ENCODE results near the gene MEF2B. TPM values are rescaled to one million over a fixed set of nuclear protein-coding genes. Genes with fewer than 3 reads are reported as not detected.

MEF2B gene
- total RNA-seq, 1 experiment from 2014 or later = not detected

GRCh38 chr19:19095691-19096090 lies 74.4 kb downstream of the MEF2B start:
- in situ Hi-C loops (cut with HindIII; ENCODE audit: low pct_unique_long_range_greater_than_20kb, low sequenced_read_pairs) = no loop called here
- no peak for DNase-seq (ENCODE audit: low read depth, low spot score)

Other genes with a start within 250 kb of the MEF2B start
- gene HOMER3, start 229.0 kb downstream of the MEF2B start, total RNA-seq (2014; rRNA removed; shearing (Covaris generic)) = 21.0 and 30.2 TPM in 2 replicates
- 26.5 and 26.6 TPM in 2 replicates for gene SUGP2, start 136.7 kb downstream of the MEF2B start, total RNA-seq (2014; rRNA removed; shearing (Covaris generic))
- 30.6 and 33.5 TPM in 2 replicates for gene ARMC6, start 136.7 kb downstream of the MEF2B start, total RNA-seq (2014; rRNA removed; shearing (Covaris generic))
- 0.90 and 2.4 TPM in 2 replicates for gene SLC25A42, start 106.3 kb downstream of the MEF2B start, total RNA-seq (2014; rRNA removed; shearing (Covaris generic))
- gene TMEM161A, start 31.8 kb downstream of the MEF2B start, total RNA-seq (2014; rRNA removed; shearing (Covaris generic)) = 31.4 and 34.4 TPM in 2 replicates
- gene BORCS8, start 21.9 kb upstream of the MEF2B start, total RNA-seq (2014; rRNA removed; shearing (Covaris generic)) = 13.3 and 16.4 TPM in 2 replicates
- gene RFXANK, start 22.0 kb upstream of the MEF2B start, total RNA-seq (2014; rRNA removed; shearing (Covaris generic)) = 47.3 and 62.0 TPM in 2 replicates
- gene NR2C2AP, start 33.2 kb upstream of the MEF2B start, total RNA-seq (2014; rRNA removed; shearing (Covaris generic)) = 20.4 and 23.7 TPM in 2 replicates
- not detected in 2 replicates for gene NCAN, start 41.7 kb upstream of the MEF2B start, total RNA-seq (2014; rRNA removed; shearing (Covaris generic))
- 0.24 TPM in 1 of 2 replicates, not detected in the other for gene TM6SF2, start 103.0 kb upstream of the MEF2B start, total RNA-seq (2014; rRNA removed; shearing (Covaris generic))
- gene SUGP1, start 150.2 kb upstream of the MEF2B start, total RNA-seq (2014; rRNA removed; shearing (Covaris generic)) = 20.1 and 23.1 TPM in 2 replicates
- 17.4 and 20.7 TPM in 2 replicates for gene MAU2, start 150.6 kb upstream of the MEF2B start, total RNA-seq (2014; rRNA removed; shearing (Covaris generic))
- gene GATAD2A, start 235.4 kb upstream of the MEF2B start, total RNA-seq (2014; rRNA removed; shearing (Covaris generic)) = 37.1 and 39.0 TPM in 2 replicates

Data from SK-MEL-5 (cell line).